CD4-positive, alpha-beta T cell treated with Interleukin-4 for 1 hour (primary cell): ENCODE measurements around the gene ZNF689.
"Not testable (repeated sequence)": the region's sequence is repeated elsewhere in the genome, so short reads cannot be mapped to it uniquely, and the experiment has no call there.

Experiments used
- DNase-seq, 2 donors: peaks; one replicate each; pipeline ENCODE4 v3.0.0-alpha.2; 2020 to 2022

Gene ZNF689

DNA sequence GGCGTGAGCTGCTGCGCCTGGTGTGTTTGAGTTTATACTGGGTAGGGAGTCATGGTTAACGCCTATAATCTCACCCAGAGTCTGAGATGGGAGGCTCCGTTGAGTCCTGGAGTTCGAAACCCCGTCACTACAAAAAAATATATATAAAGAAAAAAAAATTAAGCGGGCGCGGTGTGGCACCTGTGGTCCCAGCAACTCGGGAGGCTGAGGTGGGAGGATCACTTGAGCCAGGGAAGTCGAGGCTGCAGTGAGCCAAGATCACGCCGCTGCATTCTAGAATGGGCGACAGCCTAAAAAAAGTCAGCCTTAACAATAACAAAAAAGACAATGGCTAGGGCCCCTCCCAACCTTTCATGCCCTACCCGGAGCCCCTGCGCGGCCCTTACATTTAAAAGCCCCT, 23.3 kb upstream of the ZNF689 start:
- no peak for DNase-seq

DNA sequence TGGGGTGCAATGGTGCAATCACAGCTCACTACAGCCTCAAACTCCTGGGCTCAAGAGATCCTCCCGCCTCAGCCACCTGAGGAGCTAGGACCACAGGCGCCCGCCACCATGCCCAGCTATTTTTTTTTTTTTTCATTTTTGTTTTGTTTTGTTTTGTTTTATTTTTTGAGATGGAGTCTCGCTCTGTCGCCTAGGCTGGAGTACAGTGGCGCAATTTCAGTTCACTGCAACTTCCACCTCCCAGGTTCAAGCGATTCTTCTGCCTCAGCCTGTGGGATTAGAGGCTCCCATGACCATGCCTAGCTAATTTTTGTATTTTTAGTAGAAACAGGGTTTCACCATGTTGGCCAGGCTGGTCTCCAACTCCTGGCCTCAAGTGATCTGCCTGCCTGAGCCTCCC, 22.3 kb upstream of the ZNF689 start:
- not testable (repeated sequence) for DNase-seq

DNA sequence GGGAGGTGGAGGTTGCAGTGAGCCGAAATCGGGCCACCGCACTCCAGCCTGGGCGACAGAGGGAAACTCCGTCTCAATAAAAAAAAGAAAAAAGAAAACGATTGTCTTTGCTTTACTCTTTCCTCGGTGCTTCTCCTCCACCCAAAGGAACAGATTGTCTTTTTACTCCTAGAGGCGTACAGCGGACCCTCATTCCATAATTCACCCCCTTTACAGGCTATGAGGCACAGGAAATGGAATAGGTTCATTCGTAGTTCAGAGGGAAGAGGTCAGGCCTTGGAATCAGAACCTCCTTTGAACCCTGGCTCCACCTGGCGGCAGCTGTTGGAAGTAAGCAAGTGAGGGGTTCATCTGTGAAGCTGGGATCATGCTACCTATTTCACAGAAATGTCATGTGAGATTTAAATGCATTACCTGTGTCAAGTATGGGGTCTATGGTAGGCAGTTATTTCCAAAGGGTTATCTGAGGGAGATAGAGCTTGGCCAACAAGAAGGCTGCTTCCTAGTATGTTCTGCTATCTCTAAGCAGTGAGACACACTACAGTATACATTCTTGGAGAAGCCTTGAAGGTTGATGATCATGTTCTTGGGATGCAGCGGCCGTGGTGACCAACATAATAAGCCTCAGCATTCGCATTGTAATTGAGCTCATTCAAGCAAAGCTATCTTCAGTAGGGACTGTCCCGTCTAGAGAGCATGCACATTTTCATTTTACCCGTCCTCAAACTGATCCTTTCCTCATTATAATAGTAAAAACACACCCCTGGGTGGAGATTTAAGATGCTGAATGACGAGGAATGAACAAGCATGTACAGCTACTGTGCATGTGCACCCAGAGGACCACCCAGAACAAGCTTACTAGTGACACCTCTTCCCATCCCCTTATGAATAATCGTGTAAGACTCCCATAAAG, 18.7 kb upstream of the ZNF689 start:
- DNase-seq: peak; percentile 83 to 86

DNA sequence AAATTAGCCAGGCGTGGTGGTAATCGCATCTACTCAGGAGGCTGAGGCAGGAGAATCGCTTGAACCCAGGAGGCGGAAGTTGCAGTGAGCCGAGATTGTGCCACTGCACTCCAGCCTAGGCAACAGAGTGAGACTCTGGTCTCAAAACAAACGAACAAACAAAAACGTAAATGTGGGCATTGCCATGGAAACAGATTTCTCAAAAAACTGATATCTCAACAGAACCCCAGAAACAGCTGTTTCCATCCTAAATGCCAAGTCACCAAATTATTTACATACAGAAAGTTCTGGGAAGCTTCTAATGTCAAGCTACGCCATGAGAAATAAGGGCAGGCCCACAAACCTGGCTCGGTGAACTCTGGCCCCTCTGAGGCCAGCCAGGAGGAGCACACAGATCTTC, 16.0 kb upstream of the ZNF689 start:
- DNase-seq: no peak

DNA sequence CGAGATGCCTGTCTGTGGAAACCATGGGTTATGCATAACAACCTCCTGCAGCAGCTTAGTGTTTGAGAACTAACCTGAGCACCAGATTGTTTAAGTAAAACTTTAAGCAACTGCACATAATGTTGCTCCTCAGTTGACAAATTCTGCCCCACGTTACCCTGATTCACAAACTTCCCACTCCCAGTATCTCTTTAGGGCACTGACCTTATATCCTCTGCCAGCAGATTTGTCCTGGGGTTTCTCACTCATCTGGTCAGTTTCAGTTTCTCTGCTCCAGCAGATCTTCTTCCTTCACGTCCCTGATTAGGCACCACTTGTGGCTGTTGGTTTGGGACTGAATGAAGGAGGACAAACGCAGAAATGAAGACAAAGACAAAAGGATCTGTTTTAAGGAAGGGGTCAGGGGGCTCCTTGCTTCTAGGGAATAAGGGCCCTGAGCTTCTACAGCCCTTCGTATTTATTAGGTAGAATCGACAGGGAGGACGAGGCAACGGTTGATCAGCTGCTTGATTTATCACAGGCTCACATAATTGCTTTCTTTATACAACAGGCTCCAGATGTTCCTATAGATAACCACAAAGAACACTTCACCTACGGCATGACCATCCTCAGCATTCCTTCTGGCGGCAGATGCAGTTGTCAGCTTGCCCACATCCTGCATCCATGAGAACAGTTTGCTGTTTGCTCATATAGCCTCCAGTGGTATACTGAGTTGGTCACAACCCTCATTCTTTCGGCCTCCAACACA, 13.5 kb upstream of the ZNF689 start:
- no peak for DNase-seq

DNA sequence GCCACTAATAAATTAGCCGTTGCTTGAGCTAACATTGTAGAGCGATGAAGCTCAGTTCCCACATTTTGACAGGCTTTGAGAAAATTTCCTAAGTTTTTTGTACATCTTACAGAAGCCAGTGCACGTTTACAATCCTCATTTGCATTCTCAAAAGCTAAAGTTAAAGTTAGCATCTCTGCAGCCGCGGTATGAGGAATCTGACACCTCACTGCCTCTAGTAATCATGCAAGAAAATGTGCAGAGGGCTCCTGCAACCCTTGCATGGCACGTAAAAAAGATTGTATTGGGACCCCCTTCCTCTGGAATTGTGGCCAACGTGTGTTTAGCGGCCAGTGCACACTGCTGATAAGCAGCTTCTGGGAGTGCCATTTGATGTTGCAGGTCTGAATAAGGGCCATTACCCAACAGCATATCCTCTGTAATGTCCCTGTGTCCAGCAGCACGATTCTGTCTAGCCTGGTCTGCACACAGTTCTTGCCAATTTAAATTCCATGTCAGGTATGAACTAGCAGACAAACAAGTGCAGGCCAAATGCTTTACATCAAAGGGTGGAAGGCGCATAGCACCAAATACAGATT, 12.4 kb upstream of the ZNF689 start:
- DNase-seq: no peak

DNA sequence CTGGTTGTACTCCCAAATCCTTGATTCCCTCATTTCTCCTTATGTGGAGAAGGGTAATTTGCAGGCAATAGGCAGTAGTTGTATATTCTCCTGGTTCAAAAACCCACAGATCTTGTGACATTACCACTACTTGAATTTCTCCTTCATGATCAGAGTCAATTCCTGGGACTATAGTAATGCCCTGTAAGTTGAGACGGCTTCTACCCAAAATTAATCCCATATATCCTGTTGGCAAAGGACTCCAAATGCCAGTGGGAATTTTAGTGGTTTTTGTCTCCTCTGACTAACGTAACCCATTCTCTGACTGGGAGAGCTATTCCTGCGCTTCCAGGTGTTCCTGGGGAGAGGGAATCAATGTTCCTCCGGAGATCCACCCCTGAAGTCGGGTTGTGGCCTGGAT, 11.6 kb upstream of the ZNF689 start:
- no peak for DNase-seq

DNA sequence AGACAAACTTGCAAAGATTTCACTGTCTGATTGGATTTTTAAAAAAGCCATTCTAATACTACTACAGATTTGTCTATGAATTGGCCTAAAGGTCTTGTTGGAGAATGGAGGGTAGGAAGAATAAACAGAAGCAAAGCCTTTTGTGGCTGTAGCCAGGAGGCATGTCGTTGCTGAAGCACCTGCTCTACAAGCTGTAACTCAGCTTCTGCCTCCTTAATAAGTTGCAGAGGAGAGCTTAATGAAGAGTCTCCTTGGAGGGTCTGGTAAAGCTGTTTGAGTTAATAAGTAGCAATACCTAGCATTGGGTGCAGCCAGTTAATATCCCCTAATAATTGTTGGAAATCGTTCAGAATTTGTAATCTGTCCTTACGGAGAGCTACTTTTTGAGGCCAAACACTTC, 10.0 kb upstream of the ZNF689 start:
- DNase-seq: no peak

DNA sequence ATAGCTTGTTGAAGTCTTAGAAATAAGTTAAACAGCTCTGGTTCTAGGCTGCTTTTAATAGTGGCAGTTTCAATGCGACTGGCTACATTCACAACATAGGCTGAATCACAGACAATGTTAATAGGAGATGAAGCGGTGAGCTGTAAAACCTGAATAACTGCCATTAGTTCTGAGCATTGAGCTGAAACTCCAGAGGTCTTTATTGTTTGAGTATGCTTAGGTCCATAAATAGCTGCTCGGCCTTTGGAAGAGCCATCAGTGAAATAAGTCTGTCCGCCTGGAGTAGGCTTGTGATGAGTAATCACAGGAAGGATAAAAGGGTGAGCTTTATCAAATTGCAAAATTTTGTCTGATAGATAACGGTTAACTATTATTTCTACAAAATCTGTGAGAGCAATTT, 9.4 kb upstream of the ZNF689 start:
- no peak for DNase-seq

DNA sequence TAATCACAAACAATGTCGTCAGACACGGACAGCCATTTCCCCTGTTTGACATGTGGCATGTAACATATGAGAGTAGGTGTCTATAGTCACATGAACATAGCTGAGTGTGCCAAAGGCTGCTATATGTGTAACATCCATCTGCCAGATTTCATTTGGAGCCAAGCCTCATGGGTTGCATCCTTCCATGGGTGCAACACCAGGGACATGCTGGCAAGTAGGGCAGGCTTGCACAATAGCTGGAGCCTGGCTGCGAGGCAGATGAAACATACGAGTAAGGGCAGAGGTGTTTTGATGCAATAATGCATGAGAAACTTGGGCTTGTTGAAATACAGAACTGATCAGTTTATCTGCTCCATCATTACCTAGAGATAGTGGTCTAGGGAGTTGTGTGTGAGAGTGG, 9.0 kb upstream of the ZNF689 start:
- no peak for DNase-seq

DNA sequence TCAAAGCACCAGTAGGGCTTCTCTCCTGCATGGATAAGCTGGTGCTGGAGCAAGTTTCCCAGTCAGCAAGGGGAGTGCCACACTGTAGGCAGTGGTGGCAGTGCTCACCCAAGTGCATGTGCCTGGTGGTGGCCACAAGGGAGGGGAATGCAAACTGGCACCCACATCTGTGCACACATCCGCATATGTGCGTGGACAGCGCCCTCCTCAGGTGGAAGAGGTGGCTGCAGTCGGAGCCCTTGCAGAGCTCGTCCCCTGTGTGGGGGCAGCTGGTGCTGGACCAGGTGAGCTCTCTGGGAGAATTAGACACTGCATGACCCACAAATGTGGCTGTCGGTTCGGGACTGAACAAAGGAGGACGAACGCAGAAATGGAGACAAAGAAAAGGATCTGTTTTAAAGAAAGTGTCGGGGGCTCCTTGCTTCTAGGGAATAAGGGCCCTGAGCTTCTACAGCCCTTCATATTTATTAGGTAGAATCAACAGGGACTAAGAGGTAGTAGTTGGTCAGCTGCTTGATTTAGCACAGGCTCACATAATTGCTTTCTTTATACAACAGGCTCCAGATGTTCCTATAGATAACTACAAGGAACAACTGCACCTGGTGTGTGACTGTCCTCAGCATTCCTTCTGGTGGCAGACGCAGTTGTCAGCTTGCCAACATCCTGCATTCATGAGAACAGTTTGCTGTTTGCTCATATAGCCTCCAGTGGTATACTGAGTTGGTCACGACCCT, 5.3 kb upstream of the ZNF689 start:
- peak; percentile 65 to 72 for DNase-seq

DNA sequence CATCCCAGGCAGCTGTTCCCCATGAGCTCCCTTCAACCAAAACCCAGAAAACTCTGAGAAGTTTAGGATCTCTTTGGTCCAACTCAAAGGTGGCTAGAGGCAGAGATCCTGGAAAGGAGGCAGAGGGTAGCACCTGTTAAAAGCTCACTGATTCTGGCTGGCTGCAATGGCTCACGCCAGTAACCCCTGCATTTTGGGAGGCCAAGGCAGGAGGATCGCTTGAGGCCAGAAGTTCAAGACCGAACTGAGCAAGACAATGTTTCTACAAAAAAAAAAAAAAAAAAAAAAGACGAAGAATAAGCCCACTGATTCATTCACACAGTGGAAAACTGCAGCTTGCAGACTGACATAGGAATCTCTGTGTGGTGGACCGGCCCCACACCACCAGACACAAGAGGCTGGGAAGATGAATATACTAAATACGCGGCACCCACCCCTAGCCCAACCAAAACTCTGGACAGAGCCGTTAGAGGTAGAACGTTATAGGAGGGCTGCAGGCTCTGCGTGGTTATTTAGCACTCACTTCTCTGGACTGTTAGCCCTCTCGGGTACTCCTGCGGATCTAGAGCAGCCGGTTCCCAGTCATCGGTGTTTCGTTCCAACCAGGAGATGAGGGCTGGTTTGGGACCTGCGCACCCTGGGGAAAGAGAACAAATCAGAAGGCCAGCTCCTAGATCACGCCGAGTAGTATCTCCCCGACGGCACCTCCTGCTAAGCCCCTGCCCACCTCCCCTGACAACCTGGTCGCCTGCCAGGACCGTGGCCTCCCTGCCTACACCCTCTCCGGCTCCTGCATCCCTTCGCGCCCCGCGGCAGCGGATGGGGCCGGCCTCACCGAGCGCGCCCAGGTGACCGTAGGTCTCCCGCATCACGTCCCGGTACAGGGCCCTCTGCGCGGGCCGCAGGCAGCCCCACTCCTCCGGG, 925 bp downstream of the ZNF689 start:
- DNase-seq: peak in 1 of 2 donors; percentile 33

DNA sequence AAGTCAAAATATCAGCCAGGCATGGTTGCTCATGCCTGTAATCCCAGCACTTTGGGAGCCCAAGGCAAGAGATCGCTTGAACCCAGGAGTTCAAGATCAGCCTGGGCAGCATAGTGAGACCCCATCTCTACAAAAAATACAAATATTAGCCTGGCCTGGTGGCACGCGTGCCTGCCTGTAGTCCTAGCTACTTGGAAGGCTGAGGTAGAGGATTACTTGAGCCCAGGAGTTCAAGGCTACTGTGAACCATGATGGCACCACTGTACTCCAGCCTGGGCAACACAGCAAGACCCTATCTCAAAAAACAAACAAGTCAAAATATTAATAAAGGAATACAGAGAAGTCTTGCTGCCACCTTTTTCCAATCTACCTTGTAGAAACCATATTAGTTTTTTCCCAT, 4.2 kb downstream of the ZNF689 start:
- no peak for DNase-seq

DNA sequence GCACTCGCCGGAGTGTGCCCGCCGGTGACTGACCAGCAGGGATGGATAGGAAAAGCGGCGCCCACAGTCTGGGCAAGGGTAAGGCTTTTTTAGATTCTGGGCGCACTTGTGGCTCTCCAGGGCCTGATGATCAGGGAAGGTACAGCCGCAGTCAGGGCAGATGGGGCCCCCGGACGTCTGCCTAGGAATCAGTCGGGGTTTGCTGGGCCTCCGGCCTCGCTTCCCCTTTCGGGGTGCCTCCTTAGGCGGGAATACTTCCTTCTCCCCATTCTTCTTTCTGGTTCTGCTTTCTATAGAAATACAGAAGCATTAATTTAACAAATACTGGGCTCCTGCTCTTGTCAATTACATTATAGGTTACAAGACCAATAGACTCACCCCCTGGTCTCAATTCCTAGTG, 5.0 kb downstream of the ZNF689 start:
- peak in 1 of 2 donors; percentile 35 for DNase-seq

DNA sequence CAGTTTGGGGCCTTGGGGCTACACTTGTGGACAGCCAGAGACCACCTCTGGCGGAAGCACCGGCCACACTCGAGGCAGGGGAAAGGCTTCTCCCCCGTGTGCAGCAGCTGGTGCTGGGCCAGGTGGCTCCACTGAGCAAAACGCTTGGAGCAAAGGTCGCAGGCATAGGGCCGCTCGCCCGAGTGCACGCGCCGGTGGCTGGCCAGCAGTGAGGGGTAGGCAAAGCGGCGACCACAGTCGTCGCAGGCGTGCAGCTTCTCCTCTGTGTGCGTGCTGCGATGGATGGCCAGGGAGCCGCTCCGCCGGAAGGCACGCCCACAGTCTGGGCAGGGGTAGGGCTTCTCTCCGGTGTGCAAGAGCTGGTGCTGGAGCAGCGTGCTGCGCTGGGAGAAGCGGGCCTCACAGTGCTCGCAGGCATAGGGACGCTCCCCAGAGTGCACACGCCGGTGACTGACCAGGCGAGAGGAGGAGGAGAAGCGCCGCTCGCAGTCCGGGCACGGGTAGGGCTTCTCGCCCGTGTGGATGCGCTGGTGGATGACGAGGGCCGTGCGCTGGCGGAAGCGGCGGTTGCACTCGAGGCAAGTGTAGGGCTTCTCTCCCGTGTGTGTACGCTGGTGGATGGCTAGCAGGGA, 5.8 kb downstream of the ZNF689 start:
- no peak for DNase-seq

DNA sequence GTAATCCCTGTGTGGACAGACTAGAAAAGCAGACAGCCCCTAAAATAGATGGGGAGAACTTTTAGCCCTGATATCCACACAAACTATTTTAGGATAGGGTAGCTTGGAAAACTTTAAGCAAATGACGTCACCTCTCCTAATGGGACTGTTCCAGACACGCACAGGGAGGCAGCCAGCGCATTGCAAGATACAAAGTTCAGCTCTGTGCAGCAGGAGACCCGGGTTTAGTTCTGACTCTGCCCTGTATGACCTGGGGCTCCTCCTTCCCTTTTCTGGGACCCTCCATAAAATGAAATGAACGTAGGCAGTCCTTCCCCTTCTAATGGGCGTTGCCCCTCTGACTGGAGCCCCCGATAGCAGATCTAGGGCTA, 6.3 kb downstream of the ZNF689 start:
- DNase-seq: no peak

DNA sequence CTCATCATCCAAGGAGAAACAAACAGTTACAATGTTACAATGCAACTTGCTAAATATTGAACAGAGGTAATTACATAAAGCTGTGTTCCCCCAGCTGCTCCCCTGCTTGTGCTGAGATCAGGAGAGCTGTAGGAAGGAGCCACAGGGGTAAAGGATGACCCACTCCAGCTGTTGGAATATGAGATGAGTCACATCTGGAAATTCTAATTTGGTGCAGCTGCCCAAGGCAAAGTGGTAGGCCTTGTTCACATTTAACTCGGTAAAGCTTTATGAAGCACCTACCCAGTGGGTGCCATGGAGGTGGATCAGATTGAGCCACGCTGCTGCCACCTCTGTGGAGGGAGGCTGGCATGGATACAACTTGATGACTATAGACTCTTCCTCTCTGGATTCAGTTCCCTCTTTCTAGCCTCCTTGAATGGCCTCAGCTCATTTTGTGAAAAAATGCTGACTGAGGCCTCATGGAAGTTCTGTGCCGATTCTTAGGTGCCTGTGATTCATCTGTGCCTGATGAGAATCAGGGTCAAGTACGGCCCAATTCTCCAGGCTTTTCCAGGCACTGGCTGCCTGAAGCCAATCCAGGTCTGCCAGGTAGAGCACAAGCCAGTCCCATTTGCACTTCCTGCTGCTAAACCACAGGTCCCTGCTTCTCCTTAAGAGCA, 7.4 kb downstream of the ZNF689 start:
- DNase-seq: no peak

DNA sequence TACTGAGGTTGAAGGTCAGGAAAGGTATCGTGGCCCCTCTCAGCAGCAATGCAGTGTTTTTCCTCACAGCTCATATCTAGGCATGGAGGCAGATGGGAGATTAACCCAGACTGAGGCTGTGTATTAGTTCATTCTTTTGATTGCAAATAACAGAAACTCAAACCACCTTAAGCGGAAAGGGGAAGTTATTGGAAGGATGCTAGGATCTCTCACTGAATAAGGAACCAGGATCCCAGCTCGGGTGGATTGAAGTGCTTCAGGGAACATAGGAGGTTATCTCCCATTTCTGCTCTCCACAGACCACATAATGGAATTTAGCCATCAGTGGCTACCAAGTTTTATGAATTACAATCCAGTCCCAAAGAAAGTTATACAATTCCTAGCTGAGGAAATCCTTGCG, 8.2 kb downstream of the ZNF689 start:
- DNase-seq: no peak

DNA sequence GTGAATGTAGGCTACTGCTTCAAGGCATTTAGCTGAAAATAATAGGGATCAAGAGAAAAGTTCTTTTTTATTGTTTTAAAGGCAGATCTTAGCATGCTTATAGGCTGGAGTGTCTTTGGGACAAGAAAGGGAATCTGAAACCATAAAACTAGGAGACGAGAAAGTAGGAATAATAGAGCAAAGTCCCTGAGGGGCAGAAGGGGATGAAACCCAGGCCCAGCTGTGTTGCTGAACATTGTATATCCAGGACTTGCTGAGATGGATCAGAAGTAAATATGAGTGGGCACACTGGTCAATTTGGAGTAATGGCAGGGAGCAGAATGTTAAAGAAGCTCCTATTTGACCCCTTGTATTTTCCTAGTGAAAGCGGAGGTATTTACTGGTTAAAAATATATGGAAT, 9.3 kb downstream of the ZNF689 start:
- no peak for DNase-seq

DNA sequence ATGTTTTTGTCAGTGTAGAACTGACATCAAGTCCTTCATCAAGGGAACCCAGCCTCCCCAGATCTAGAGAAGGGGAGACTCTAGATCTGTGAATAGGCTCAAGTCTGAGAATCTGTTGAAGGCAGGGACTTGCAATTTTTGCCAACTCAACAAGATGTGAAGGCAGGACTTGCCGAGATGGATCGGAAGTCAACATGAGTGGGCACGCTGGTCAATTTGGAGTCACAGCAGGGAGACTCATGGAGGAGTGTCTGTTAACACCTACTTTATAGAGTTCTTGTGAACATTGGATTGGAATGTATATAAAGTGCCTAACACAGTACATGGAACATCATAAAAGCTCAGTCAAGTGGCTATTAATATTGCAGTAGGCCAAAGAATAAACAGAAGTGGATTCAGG, 10.0 kb downstream of the ZNF689 start:
- no peak for DNase-seq

DNA sequence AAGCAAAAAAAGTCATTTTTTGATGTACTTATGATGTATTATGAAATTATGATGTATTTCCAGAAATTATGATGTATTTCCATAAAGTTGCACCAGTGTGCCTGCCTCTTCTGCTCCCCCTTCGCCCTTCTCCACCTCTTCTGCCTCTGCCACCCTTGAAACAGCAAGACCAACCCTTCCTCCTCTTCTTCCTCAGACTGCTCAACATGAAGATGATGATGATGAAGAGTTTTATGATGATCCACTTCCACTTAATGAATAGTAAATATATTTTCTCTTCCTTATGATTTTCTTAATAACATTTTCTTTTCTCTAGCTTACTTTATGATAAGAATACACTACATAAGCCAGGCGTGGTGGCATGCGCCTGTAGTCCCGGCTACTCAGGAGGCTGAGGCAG, 17.3 kb downstream of the ZNF689 start:
- DNase-seq: no peak
